Activated gamma-delta T cell treated with Interleukin-2 at 50 U/mL for 16 hours (primary cell): Measurements from ENCODE around the gene SERPINB7.

Source experiments
- DNase-seq: peaks from one replicate; pipeline ENCODE4 v3.0.0-alpha.2; 2020

Gene SERPINB7

DNA sequence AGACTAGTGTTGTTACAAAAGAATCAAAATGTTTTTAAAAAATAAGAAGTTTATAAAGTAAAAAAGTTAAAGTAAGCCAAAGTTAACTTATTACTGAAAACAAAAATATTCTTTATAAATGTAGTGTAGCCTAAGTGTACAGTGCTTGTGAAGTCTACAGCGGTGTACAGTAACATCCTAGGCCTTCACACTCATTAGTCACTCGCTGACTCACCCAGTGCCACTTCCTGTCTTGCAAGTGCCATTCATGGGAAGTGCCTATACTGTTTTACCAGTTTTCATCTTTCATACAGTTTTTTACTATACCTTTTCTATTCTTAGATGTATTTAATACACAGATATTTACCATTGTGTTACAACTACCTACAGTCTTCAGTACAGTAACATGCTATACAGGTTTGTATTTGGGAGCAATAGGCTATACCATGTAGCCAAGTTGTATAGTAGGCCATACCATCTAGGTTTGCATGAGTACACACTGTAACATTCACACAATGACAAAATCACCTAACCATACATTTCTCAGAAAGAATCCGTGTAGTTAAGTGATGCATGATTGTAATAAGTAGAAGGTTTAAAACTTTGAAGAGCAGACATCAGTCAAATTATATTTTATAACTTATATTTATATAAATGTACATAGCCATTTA is 13.4 kb downstream of the SERPINB7 start:
- peak; percentile 30 for DNase-seq

DNA sequence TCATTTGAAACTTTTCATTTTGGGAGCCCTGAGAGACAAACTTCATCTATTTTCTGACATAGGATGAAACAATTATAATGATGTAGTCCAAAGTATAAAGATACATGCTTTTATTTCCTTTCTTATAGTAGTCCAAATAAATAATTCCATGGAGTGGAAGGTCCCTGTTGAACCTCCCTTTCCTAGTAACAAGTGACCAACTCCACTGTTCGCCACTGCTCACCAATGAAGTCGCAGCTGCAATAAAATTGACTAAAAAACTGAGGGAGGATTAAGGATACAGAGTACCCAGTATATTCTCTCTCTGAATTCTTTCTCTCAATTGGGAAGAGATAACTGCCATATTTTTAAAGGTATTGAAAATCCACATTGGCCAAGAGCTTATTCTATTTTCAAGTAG is 14.1 kb downstream of the SERPINB7 start:
- DNase-seq, result no peak

DNA sequence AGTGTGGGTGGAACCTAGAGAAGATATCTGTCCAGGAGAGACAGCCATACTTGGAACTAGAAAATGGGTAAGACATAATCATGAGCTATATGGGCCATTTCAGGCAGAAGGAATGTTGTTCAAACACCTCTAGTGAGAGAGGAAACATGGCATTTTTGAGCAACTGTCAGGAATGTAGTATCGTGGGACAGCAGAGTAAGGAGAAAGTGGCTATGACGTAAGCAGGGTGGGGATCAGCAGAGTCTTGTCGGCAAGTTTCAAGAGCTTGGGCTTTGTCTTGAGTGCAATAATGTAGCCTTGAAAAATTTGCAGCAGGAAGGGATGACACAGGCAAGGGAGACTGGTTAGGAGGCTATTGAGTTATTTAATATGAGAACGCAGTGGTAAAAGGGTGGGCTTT is 20.4 kb downstream of the SERPINB7 start:
- DNase-seq, result no peak

DNA sequence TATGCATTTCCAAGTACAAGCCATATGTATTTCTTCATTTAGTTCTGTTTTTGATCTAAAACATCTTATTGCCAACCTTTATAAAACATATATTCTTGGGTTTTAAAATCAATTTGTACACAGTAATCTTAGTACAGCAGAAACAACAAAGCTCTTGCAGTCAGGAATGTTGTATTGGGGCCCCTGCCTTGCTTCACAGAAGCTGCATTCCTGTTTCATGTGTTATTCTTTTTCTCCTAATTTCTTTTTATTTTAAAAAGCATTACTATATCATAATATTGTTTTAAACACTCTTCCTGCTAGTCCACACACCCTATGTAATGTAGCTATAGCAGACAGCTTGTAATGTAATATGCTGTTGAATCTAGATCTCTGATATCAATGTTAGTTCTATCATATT is 24.0 kb downstream of the SERPINB7 start:
- DNase-seq, result no peak

DNA sequence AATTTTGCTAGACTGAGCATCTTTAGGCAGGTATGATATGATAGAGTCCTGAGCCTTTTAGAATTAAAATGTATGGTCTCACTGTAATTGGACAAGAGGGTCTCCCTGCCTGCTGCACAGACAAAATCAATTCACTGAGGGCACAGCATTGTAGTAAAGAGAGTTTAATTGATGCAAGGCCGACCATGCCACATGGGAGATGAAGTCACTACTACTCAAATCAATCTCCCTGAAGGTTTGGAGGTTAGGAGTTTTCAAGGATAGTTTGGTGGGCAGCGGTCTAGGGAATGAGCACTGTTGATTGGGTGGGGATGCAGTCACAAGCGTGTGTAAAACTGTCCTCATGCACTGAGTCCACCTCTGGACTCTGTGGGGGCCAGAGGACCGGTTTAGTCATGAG is 26.1 kb downstream of the SERPINB7 start:
- no peak for DNase-seq

DNA sequence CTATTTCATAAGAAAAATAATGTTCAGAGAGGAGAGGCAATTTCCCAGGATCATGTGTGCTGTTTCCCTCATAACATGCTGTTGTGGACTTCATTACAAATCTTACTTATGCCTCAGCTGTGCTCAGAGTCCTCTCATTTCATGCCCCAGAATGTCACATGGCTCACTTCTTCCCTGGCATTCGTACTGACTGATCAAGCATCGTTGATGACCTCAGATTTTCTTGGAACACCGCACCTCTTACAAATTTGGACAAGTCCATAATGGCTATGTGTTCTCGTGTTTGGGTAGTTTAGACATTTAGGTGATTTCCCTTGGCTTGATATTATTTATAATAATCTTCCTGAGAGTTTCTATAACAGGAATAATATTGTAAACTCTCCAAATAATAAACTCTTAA is 32.9 kb downstream of the SERPINB7 start:
- DNase-seq, result no peak

DNA sequence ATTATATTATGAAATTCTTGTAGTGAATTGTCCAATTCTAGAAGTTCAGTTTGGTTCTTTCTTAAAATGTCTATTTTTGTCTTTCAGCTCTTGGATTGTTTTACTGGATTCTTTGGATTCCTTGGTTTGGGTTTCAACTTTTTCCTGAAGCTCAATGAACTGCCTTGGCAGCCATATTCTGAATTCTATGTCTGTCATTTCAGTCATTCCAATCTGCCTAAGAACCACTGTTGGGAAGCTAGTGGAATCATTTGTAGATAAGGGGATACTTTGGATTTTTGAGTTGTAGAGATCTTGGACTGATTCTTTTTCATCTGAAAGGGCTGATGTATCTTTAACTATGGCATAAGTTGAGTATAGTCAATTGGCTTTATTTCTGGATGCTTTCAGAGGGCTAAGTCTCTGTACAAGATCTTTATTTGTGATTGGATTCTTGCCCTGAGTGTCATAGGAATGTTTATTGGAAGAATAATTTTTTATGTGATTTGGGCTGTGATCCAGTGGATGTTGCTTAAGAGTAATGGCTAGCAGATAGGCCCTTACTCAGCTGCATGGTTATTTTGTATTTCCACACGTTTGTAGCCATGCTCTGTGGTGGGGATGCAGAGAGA is 42.3 kb downstream of the SERPINB7 start:
- DNase-seq, result no peak

DNA sequence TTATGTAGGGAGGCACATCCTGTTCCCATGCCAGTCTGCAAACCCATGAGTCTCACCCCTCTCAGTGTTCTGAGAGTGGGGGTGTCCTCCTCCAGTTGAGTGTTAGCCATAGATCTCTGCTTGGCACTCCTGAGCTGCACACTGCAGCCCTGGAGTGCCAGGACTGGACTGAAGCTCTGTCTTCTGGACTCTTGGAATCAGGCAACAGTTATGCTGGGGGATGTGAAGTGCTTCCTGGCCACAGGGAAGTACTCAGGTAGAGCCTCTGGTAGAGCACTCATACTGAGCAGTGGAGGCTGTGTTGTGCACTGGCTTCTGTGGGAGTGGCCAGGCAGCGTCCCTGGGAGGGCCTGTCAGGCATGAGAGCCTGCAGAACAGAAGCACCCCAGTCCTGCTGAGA is 43.0 kb downstream of the SERPINB7 start:
- no peak for DNase-seq

DNA sequence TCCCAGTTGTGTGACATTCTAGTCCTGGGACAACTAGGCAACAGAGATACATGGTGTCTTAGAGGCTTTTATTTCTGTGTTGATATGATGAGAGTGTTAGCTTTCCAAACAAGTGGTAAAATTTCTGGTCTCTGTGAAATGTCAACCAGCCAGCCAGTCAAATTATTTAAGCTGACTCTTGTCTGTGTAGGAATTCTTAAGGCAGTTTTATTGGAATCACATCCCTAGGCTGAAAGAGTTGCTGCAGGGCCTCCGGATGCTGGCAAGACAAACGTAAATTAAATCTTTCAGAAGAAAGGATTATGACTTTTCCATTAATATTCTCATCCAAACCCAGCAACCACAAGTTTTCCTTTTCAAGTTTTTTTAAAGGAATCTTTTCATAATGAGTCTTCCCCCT is 44.6 kb downstream of the SERPINB7 start:
- no peak for DNase-seq

DNA sequence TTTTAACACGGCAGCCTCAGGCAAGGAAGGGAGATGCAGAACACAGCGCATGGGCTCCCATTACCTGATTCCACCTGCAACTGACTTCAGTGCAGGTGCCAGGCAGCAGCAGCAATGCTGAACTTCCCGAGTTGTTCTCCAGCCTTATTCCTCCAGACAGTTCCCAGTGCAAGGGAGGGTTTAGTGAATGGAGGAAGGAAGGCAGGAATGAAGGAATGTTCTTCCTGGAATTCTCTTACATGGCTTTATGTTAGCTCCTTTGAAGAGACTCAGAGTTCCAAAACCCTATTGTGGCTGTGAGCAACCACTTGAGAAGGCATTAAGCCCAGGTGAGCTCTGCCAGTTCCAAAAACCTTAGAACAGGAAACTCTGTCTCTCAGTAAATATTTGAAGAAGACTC is 45.5 kb downstream of the SERPINB7 start:
- no peak for DNase-seq

DNA sequence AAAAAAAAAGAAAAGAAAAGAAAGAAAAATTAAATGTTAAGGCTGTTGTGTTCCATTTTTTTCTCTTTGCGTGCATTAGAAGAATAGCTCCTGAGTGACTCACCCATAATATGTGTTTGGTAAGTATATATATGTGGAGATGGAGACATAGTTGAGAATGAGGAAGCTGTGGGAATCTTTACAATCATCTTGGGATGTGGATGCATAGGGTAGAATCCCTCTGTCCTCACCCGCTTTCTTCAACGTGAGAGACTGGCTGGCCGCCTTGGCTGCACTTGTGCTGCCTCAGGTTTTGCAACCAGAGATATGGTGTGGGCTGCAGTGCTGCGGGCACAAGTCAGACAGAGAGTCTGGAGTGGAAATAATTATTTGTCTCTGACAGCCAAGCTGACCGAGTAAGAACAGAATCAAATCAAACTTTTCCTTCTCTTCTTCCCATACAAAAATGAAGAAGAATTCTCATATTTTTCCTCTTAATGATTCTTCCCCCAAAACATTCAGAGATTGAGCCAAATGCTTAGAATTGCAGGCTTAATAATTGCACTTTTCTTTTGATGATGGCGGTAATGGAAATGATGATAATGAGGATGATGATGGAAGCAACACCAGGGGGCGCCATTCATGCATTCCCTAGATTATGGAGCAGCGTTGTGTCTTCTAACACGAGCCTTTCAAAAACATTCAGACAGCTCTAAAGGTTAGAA is 48.5 kb downstream of the SERPINB7 start:
- DNase-seq, result no peak

DNA sequence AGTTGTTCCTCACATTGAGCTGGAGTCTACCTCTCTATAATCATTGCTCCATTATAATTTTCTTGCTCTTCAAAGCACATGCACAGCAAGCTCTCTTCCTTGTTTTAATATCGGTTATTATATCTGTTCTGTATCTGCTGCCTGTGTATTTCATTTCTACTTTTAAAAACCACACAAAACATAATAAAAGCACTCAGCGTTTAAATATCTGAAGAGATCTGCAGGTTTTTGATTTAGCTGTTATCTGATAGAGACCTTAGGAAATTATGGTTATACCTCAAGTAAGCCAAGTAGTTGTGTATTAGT is 49.0 kb downstream of the SERPINB7 start:
- DNase-seq, result no peak

DNA sequence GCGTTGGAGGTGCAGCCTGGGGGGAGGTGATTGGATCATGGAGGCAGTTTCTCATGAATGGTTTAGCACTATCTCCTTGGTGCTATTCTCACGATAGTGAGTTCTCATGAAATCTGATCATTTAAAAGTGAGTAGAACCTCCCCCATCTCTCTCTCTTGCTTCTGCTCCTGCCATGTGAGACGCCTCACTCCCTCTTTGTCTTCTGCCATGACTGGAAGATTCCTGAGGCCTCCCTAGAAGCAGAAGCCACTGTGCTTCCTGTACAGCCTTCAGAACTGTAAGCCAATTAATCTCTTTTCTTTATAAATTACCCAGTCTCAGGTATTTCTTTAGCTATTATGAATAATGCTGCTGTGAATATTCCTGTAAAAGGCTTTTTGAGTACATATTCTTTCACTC is 52.9 kb downstream of the SERPINB7 start:
- no peak for DNase-seq

DNA sequence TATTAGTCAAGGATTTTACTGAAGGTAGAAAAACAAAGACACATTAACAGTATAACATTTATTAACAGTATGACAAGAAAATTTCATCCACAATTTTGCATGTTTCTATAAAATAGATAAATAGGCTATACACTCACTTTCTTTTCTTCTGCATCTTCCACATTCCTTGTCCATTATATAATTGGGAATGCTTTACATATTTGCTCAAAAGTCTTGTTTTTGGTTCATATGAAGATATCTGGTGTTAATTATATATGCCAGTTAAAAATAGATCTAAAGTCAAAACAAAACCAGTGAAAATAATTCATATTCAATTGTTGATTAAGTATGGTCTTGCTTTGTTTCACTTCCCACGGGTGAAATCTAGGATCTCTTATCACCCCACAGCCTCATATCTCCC is 53.4 kb downstream of the SERPINB7 start:
- DNase-seq, result no peak

DNA sequence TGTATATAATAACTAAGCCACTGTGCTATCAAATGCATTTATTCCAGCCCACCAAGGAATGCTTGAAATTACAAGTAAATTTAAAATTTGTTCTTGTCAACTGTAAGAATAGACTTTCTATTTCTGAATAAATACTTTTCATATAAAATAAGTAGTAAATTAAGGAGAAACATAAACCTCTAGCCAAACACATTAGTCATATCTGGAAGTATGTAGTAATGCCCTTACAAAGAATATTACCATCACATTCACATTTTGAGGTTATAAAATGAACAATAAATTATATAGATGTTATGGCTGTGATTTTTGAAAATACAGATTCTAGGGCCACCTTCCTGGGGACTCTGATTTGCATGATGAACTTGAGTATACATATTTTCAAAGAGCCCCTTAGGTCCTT is 54.7 kb downstream of the SERPINB7 start:
- no peak for DNase-seq

DNA sequence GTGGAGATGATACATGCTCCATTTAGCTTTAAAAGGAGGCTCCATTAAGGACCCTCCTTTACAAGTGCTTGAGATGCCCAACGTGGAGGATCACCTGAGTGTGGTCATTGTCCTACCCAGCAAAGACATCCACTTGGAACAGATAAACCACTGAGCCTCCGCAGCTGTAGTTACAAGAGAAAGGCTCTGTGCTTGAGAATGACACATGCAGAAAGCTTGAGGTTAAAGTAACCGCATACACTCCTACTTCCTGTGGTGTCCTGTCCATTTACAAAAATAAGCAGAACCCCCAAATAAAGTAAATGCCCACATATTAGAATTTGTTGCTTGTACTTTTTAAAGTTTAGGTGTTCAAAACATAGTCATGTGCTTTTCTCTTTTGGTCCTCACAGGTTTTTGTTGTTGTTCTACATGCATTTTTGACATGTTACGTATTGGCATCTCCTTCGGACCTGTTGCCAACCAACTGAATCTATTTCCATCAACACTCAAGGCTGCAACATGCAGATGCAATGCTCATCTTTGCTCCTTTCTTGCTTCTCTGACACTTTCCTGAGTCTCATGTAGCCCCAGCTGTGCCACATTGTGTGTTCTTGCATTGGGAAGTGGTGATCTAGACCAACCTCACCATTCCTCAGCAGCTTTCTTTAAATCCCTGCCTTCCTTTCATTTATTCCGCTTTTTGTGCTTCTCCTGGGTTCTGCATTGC is 56.0 kb downstream of the SERPINB7 start:
- no peak for DNase-seq

DNA sequence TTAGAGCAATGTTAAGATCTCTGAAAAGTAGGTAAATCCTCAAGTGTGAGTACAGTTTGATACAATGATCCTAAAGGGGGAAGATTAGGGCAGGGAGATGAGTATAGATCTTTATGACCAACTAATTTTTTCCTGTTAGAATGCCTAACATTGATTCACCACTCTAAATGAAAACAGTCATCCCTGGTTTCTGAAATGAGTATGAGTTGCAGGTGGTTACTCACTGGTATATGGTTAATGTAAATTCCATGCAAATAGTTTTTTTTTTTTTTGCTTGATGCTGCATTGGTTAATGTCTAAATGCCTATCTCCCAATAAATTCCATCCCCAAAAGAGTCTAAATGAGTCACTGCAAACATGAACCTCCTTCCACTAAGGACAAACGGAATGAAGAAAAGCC is 57.3 kb downstream of the SERPINB7 start:
- DNase-seq, result no peak

DNA sequence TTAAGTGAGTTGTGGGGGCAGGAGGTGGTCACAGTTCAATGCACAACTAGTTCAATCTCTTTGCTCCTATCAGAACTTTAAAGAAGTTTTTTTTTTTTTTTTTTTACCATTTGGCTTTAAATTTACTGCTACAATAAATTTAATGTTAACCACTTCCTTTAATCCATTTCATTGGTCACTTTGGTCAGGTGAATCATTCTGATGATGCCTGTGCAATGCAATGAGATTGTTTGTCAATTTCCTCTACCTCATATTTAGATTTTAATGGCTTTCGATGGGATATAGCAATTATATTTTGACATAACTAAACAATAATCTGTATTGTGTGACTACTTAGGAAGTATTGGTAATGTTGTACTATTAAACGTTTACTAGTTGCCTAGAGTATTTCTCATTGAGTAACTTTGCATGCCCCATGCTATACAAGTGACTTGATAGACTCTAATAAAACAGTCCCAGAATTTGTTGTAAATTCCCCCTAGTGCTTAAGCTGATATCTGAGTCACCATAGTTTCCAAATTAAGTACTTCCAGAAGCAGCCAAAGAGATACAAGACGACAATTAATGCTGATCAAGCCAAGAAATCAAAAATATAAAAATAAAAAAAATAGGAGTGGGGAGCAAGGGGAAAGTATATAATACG is 59.4 kb downstream of the SERPINB7 start:
- DNase-seq, result no peak

DNA sequence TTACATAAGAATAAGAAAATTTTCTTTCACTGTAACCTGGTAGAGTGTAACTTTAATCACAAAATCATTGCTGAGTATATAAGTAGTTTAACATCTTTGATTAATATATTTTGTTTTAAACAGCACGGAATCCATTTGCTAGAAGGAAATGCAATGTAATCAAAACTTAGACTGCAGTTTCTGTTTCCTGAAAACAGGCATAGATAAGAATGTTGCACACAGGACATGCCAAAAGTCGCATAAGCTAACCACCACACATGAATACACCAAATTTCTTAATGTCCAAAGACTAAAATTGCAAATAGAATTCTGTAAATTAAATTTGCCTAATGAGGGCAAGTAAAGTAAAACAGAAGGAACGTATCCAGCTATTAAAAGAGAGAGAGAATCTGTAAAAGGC is 61.2 kb downstream of the SERPINB7 start:
- no peak for DNase-seq

DNA sequence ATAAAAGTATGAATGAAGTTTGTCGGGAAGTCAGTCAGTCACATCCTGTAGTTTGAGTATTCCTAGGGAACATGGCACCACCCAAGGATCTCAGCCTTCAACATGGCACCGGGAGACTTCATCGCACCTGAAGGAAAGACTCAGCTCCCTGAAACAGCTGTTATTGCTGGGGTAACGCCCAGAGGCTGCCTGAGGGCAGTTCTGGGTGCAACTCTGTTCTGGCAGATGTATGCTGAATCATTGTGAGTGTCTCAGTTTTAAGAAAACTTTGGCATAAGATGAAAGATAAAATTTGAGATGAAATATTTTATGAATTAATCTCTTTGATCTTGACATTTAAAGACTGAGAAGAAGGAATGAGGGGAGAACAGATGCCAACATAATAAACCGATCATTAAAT is 62.4 kb downstream of the SERPINB7 start:
- DNase-seq, result no peak

DNA sequence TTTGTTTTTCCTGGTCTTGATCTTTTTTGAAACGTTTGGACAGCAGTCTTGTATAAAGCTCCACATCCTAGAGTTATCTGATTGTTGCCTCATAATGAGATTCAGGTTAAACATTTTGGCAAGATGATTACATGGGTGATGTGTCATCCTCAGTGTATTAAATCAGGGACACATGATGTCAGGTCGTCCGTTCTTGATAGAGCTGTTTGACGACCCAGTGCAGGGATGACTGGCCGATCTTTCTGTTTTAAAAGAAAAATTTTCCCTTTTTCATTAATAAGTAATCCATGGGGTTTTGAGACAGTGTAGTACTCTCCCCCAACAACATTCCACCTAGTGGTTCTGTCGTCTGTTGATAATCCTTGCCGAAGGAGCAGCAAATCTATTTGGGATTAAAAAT is 67.8 kb downstream of the SERPINB7 start:
- no peak for DNase-seq

DNA sequence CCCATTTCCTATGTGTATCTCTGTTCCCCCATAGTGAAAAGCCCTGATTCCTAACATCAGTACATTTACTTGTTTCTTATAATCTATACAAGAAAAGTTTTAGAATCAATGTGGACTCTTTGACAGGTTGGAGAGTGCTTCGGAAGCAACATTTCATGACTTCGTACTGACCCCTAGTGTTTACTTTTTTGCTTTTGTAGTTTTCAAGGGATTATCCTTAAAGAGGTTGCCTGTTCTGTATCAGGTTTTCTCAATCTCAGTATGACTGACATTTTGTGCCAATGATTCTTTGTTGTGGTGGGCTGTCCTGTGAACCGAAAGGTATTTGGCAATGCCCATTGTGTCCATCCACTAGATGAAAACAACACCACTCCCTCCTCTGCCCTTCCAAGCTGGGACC is 69.0 kb downstream of the SERPINB7 start:
- DNase-seq, result no peak

DNA sequence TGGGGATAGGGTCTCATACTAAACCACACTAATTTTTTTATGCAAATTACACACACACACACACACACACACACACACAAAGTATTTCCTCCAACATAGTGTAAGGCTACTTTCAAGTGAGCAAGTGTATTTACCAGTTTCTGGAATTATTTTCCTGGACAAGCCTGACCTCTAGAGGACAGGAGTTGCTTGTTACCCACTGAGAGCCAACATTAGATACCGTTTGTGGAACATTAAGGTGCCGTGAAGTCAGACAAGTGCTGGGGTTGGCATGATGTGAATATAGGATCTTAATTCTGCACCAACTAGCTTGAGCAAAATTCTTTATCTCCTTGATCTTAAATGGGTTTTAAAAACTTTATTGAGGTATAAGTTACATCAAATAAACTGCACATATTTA is 72.9 kb downstream of the SERPINB7 start:
- no peak for DNase-seq

DNA sequence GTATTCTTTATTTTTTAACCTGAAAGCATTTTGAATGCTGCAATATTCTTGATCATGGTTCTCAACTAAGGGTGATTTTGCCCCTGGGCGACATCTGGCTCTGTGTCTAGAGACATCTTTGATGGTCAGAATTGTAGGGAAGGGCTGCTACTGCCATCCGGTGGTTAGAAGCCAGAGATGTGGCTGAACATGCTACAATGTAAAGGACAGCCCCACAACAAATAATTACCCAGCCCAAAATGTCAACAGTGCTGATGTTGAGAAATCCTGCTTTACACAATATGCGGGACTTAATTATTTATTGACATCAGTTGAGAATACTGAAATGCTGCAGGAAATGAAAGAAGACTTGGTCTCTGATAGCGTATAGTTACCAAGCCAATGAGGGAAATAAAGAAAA is 74.8 kb downstream of the SERPINB7 start:
- no peak for DNase-seq
